K562 (cell line): ENCODE data around the gene ASB15. TPM values are rescaled to one million over a fixed set of nuclear protein-coding genes. Genes with fewer than 3 reads are reported as not detected.

ENCODE experiments used
- BRD4 ChIP-seq: fragments of 200-600 bp; sonication (generic); IDR thresholded peaks from 2 replicates; pipeline ENCODE4 v1.6.1; 2017; ENCODE audit warnings: inconsistent platforms
- CEBPG ChIP-seq, 3 experiments: fragments of 200-800 bp in 1 of 3; sonication (Bioruptor generic) in 1 of 3; sonication (generic) in 1 of 3; formaldehyde crosslinking in 1 of 3; IDR thresholded peaks in 2 of 3; conservative IDR thresholded peaks in 1 of 3; 2 replicates each; pipeline versions ENCODE4 v1.6.1 to v1.8.0; 2016 to 2022; ENCODE audit warnings: missing compliant biosample characterization in 2 of 3, missing genetic modification characterization in 2 of 3, mild to moderate bottlenecking in 1 of 3, missing genetic modification reagents in 1 of 3
- COPS2 ChIP-seq: fragments of 450-650 bp; conservative IDR thresholded peaks from 2 replicates; pipeline ENCODE4 v1.6.1; 2016; ENCODE audit warnings: mild to moderate bottlenecking, moderate library complexity
- FOS ChIP-seq: IDR thresholded peaks from 3 replicates; pipeline ENCODE4 v1.6.1; 2011; ENCODE audit not compliant: insufficient read length; ENCODE audit errors: extremely low read depth
- GTF2E2 ChIP-seq: fragments of 200-800 bp; sonication (Bioruptor generic); IDR thresholded peaks from 2 replicates; pipeline ENCODE4 v1.6.1; 2016; ENCODE audit warnings: missing genetic modification characterization, missing compliant biosample characterization
- HDAC3 ChIP-seq: fragments of 450-650 bp; IDR thresholded peaks from 2 replicates; pipeline ENCODE4 v1.6.1; 2018; ENCODE audit warnings: borderline replicate concordance, mild to moderate bottlenecking, moderate library complexity; ENCODE audit not compliant: partially characterized antibody
- HDGF ChIP-seq: fragments of 450-650 bp; IDR thresholded peaks from 2 replicates; pipeline ENCODE4 v1.6.1; 2016
- HMGN3 ChIP-seq: IDR thresholded peaks from 2 replicates; pipeline ENCODE4 v1.6.1; 2011; ENCODE audit warnings: borderline replicate concordance, low read depth, mild to moderate bottlenecking, mixed read lengths, low read length; ENCODE audit not compliant: insufficient read length; ENCODE audit errors: extremely low read depth
- HSF4 ChIP-seq: fragments of 250-450 bp; sonication (Bioruptor Pico); IDR thresholded peaks from 2 replicates; pipeline ENCODE4 v2.1.2; 2022; ENCODE audit warnings: mild to moderate bottlenecking, moderate library complexity, borderline replicate concordance
- MTF1 ChIP-seq: fragments of 250-450 bp; sonication (Bioruptor Pico); IDR thresholded peaks from 2 replicates; pipeline ENCODE4 v1.9.0; 2021; ENCODE audit warnings: moderate library complexity, mild to moderate bottlenecking, inconsistent platforms, borderline replicate concordance
- NFRKB ChIP-seq: fragments of 450-650 bp; IDR thresholded peaks from 2 replicates; pipeline ENCODE4 v1.6.1; 2016; ENCODE audit warnings: low read depth
- RFX1 ChIP-seq: fragments of 450-650 bp; IDR thresholded peaks from 2 replicates; pipeline ENCODE4 v1.6.1; 2016; ENCODE audit warnings: mild to moderate bottlenecking, moderate library complexity
- TCF7 ChIP-seq: sonication (generic); IDR thresholded peaks from 2 replicates; pipeline ENCODE4 v1.6.1; 2016; ENCODE audit warnings: antibody characterized with exemption, borderline replicate concordance
- TRIM24 ChIP-seq, 2 experiments: fragments of 450-650 bp; IDR thresholded peaks; 2 replicates each; pipeline ENCODE4 v1.6.1; 2016
- YY1 ChIP-seq, 3 experiments: IDR thresholded peaks; 2 replicates each; pipeline ENCODE4 v1.6.1; 2011; ENCODE audit warnings: low read length in 2 of 3, mild to moderate bottlenecking in 2 of 3, moderate library complexity in 2 of 3, borderline replicate concordance in 1 of 3, control low read depth in 1 of 3, low read depth in 1 of 3; ENCODE audit not compliant: insufficient read depth in 3 of 3, insufficient replicate concordance in 2 of 3, control insufficient read depth in 1 of 3, insufficient read length in 1 of 3; ENCODE audit errors: extremely low read depth in 1 of 3
- ZC3H8 ChIP-seq: fragments of 450-650 bp; IDR thresholded peaks from 2 replicates; pipeline ENCODE4 v1.6.1; 2017
- ZNF146 ChIP-seq: IDR thresholded peaks from one replicate; pipeline ENCODE4 v1.6.1; 2018; ENCODE audit warnings: missing compliant biosample characterization; ENCODE audit not compliant: unreplicated experiment
- ZNF23 ChIP-seq: fragments of 250-450 bp; sonication (Bioruptor Pico); IDR thresholded peaks from 2 replicates; pipeline ENCODE4 v1.4.0; 2020; ENCODE audit warnings: mild to moderate bottlenecking
- ZNF232 ChIP-seq: sonication (generic); formaldehyde crosslinking; IDR thresholded peaks from 2 replicates; pipeline ENCODE4 v1.8.0; 2022; ENCODE audit warnings: mild to moderate bottlenecking, missing genetic modification reagents
- ZNF311 ChIP-seq: fragments of 250-450 bp; sonication (Bioruptor Pico); IDR thresholded peaks from 2 replicates; pipeline ENCODE4 v1.4.0; 2020; ENCODE audit warnings: mild to moderate bottlenecking, moderate library complexity
- ZNF444 ChIP-seq: fragments of 250-450 bp; sonication (Bioruptor Pico); IDR thresholded peaks from 2 replicates; pipeline ENCODE4 v1.4.0; 2020; ENCODE audit warnings: mild to moderate bottlenecking, moderate library complexity
- ZNF551 ChIP-seq: fragments of 250-450 bp; sonication (Bioruptor Pico); IDR thresholded peaks from 2 replicates; pipeline ENCODE4 v1.5.0; 2021; ENCODE audit warnings: mild to moderate bottlenecking, moderate library complexity
- ZNF589 ChIP-seq: fragments of 200-800 bp; sonication (Bioruptor generic); IDR thresholded peaks from 2 replicates; pipeline ENCODE4 v1.6.1; 2016; ENCODE audit warnings: low read depth, missing genetic modification characterization, missing compliant biosample characterization
- ZNF695 ChIP-seq: fragments of 450-650 bp; formaldehyde crosslinking; IDR thresholded peaks from 2 replicates; pipeline ENCODE4 v1.4.0; 2020; ENCODE audit warnings: mild to moderate bottlenecking, moderate library complexity
- polyA plus RNA-seq, 8 experiments: library from polyadenylated mRNA; depleted of rRNA in 4 of 8; stranded (reverse) in 5 of 8; unstranded in 3 of 8; fragments of >200 nt; fragmentation: Nextera tagmentation in 2 of 8; fragmentation: Illumina TruSeq in 1 of 8; extraction: Ambion mirVana in 2 of 8; extraction: Trizol in 1 of 8; gene quantifications; 2 replicates each; pipeline versions ENCODE4 v1.2.1 to v1.2.3, GENCODE V29; 2011 to 2014; ENCODE audit warnings: inconsistent platforms in 1 of 8, missing spikeins in 1 of 8
- total RNA-seq, 7 experiments: library from RNA; depleted of rRNA in 6 of 7; stranded (reverse); fragments of >200 nt in 6 of 7; fragmentation: Illumina TruSeq in 2 of 7; extraction: Trizol in 2 of 7; gene quantifications; 2 replicates each; pipeline versions ENCODE4 v1.2.1 to v1.2.3, GENCODE V29; 2011 to 2021; ENCODE audit warnings: low replicate concordance in 1 of 7
- TF ChIP-seq, protein P1 (sequence below): sonication (generic); formaldehyde crosslinking; IDR thresholded peaks from 2 replicates; pipeline ENCODE4 v1.8.0; 2022; ENCODE audit warnings: missing genetic modification reagents, mild to moderate bottlenecking, moderate library complexity, borderline replicate concordance
- TF ChIP-seq, protein P2 (sequence below): fragments of 450-650 bp; IDR thresholded peaks from 2 replicates; pipeline ENCODE4 v1.6.1; 2018; ENCODE audit warnings: mild to moderate bottlenecking, low read depth; ENCODE audit not compliant: partially characterized antibody
- TF ChIP-seq, protein P3 (sequence below): sonication (generic); formaldehyde crosslinking; IDR thresholded peaks from 2 replicates; pipeline ENCODE4 v1.8.0; 2022; ENCODE audit warnings: mild to moderate bottlenecking, missing genetic modification reagents

Gene ASB15
- total and polyA plus RNA-seq, 9 of the 15 experiments (the other 6 are each of a cell fraction or from before 2014, with no cell fraction given): 0.03 to 0.14 (median 0.04) TPM; not detected in 3

- TF ChIP-seq CEBPG (CRISPR knock-in tag; IDR thresholded peaks at IDR 0.05) (peak; percentile 65; the same call in 1 of the 2 replicates), CEBPG (tag; conservative IDR thresholded peaks at IDR 0.05 in 1 of 2, IDR thresholded peaks at IDR 0.05 in 1 of 2) (no peak; a peak in 1 of 4 replicates), ZC3H8 (no peak), ZNF551 (CRISPR knock-in tag) (no peak), ZNF232 (CRISPR knock-in tag) (no peak), RFX1 (no peak), TRIM24 (IDR thresholded peaks at IDR 0.05) (no peak; a peak in 2 of 4 replicates), ZNF311 (CRISPR knock-in tag) (no peak), ZNF589 (CRISPR knock-in tag) (peak; percentile 86; the same call in 1 of the 2 replicates), HMGN3 (no peak), HSF4 (CRISPR knock-in tag) (no peak), TCF7 (no peak), BRD4 (no peak), ZNF695 (CRISPR knock-in tag) (no peak), NFRKB (peak; percentile 68; the same call in 1 of the 2 replicates), COPS2 (no peak), MTF1 (CRISPR knock-in tag) (no peak), YY1 (IDR thresholded peaks at IDR 0.05; ENCODE audit: borderline replicate concordance in 1 of 3, control insufficient read depth in 1 of 3, extremely low read depth in 1 of 3, insufficient read depth in 3 of 3, insufficient read length in 1 of 3, insufficient replicate concordance in 2 of 3, low read depth in 1 of 3, low read length in 2 of 3) (peak; percentile 14 to 90 (median 75)), HDAC3 (no peak), ZNF146 (CRISPR knock-in tag) (no peak), GTF2E2 (no peak), ZNF23 (CRISPR knock-in tag) (no peak), HDGF (no peak), ZNF444 (CRISPR knock-in tag) (no peak), FOS (no peak)
- TF ChIP-seq, protein P1, sequence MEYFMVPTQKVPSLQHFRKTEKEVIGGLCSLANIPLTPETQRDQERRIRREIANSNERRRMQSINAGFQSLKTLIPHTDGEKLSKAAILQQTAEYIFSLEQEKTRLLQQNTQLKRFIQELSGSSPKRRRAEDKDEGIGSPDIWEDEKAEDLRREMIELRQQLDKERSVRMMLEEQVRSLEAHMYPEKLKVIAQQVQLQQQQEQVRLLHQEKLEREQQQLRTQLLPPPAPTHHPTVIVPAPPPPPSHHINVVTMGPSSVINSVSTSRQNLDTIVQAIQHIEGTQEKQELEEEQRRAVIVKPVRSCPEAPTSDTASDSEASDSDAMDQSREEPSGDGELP: no peak; the same call in 1 of the 2 replicates
- TF ChIP-seq, protein P2, sequence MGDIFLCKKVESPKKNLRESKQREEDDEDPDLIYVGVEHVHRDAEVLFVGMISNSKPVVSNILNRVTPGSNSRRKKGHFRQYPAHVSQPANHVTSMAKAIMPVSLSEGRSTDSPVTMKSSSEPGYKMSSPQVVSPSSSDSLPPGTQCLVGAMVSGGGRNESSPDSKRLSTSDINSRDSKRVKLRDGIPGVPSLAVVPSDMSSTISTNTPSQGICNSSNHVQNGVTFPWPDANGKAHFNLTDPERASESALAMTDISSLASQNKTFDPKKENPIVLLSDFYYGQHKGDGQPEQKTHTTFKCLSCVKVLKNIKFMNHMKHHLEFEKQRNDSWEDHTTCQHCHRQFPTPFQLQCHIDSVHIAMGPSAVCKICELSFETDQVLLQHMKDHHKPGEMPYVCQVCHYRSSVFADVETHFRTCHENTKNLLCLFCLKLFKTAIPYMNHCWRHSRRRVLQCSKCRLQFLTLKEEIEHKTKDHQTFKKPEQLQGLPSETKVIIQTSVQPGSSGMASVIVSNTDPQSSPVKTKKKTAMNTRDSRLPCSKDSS: no peak
- TF ChIP-seq, protein P3, sequence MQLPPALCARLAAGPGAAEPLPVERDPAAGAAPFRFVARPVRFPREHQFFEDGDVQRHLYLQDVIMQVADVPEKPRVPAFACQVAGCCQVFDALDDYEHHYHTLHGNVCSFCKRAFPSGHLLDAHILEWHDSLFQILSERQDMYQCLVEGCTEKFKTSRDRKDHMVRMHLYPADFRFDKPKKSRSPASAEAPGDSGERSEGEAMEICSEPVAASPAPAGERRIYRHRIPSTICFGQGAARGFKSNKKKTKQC (CRISPR knock-in tag): no peak
These were observed 23.0 kb downstream of the ASB15 start (continued) for GRCh38 chr7:123624527-123625183.
